Stomach smooth muscle (tissue), 2 donors: Measurements from ENCODE around the gene PDE4B.

Experiments
- H3K27ac ChIP-seq: one replicate; pipeline ENCODE4 v1.7.0; 2013; ENCODE audit warnings: mild to moderate bottlenecking, low read length, inconsistent platforms
- H3K27me3 ChIP-seq, 2 donors: one replicate each; pipeline ENCODE4 v1.7.0; 2013; ENCODE audit warnings: low read length in 2 of 2; ENCODE audit not compliant: insufficient read depth in 2 of 2, control insufficient read depth in 1 of 2
- H3K36me3 ChIP-seq, 2 donors: one replicate each; pipeline ENCODE4 v1.7.0; 2013; ENCODE audit warnings: low read length in 2 of 2; ENCODE audit not compliant: control insufficient read depth in 2 of 2, insufficient read depth in 2 of 2
- H3K4me1 ChIP-seq: one replicate; pipeline ENCODE4 v1.7.0; 2013; ENCODE audit warnings: low read length; ENCODE audit not compliant: control insufficient read depth, insufficient read depth
- H3K4me3 ChIP-seq, 2 donors: one replicate each; pipeline ENCODE4 v1.7.0; 2013; ENCODE audit warnings: low read length in 2 of 2
- H3K9ac ChIP-seq, 2 donors: one replicate each; pipeline ENCODE4 v1.7.0; 2013; ENCODE audit warnings: low read length in 2 of 2, mild to moderate bottlenecking in 1 of 2
- H3K9me3 ChIP-seq, 2 donors: one replicate each; pipeline ENCODE4 v1.7.0; 2013; ENCODE audit warnings: low read length in 2 of 2; ENCODE audit not compliant: control insufficient read depth in 2 of 2
- donor health status: healthy.
- donor health status: Pancreatic carcinoma.

Gene PDE4B

DNA sequence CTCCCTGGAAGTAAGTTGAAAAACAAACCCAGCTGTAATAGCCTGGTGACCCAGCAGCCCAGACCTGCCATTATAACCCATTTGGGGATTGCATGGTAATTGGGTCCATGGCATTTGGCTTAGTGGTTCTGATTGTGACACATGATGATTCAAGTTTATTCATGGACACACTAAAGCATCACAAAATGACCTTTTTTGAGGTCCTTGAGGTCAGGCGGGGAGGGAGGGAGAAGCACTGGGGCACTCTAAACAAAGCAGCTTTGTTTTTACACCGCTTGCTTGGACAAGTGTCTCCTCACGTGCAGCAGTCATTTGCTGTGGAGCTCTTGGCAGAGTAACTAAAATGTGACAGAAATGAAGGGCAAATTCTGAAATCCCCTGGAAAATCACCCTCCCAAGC, 500.2 kb downstream of the PDE4B start:
- no peak overlapping the region for H3K27ac ChIP-seq
- H3K9me3 ChIP-seq: no peaks in the 10 kb centered on the region
- H3K9ac ChIP-seq: no peak overlapping the region
- H3K4me3 ChIP-seq: no peak overlapping the region
- no peaks in the 10 kb centered on the region for H3K27me3 ChIP-seq
- no peaks in the 10 kb centered on the region for H3K36me3 ChIP-seq
- no peaks in the 10 kb centered on the region for H3K4me1 ChIP-seq

DNA sequence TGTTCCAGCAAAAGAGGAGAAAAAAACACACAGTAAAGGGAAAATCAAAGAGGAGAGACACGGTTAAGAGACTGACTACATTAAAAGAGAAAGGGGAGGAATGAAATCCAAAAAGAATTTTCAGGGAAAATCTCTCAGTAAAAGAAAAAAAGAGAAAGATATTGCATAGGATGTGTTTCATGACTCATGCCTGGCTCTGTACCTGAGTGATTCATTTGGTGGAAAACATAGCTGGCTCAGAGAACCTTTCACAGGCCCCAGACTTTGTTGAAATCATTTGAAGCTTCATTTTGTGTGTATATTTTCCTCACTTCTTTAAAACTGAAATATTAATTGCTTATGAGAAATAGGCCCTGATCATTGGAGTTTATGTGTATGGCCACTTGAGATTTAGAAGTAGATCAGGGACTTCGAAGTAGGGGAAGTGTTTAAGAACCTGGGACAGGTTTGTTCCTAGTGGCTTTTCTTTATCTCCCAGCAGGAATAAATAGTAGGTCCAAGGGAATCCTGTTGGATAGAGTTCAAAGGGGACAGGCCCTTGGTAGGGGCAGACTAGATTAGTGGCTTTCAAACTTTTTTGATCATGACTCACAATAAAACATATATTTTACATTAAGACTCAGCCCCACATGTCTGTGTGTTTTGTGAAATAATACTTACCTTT, 502.1 kb downstream of the PDE4B start:
- Histone ChIP-seq H3K36me3 (no peaks in the 10 kb centered on the region), H3K9ac (no peak overlapping the region), H3K27me3 (no peaks in the 10 kb centered on the region), H3K4me1 (no peaks in the 10 kb centered on the region), H3K4me3 (no peak overlapping the region), H3K9me3 (no peaks in the 10 kb centered on the region), H3K27ac (no peak overlapping the region)

DNA sequence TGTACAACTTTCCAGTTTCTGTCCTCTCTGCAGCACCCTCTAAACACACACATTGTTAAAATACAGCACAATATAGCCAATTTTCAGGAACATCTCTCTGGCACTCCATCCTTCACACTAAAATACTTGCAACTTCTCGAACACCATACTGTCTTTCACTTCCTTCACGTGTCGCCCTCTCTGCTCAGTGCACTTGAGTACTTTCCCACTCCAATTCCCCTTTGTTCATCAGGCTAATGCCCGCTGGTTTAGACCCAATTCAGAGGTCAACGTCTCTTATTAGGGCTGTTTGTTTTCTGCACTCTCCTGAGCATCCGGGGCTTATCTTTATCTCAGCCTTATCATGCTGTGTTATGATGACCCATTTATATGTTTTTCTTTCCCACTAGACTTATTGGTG, 503.1 kb downstream of the PDE4B start:
- H3K9ac ChIP-seq: no peak overlapping the region
- no peaks in the 10 kb centered on the region for H3K9me3 ChIP-seq
- H3K4me3 ChIP-seq: no peak overlapping the region
- H3K4me1 ChIP-seq: no peaks in the 10 kb centered on the region
- no peaks in the 10 kb centered on the region for H3K27me3 ChIP-seq
- H3K27ac ChIP-seq: no peak overlapping the region
- H3K36me3 ChIP-seq: no peaks in the 10 kb centered on the region

DNA sequence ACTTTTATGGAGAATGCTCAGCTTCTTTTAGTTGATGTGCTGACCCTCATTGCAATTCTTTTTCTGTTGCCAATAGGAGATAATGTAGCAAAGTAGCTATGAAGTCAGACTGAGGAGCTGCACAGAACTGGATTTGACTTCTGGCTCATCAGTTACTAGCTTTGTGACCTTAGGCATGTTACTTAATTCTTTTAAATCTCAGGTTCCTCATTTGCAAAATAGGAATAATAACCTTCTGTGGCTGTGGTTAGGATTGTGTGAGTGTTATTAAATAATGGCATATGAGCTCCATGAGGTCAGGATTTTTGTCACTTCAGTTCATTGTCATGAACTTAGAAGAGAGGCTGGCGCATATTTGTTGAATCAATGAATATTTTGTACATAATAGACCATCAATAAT, 503.7 kb downstream of the PDE4B start:
- Histone ChIP-seq H3K36me3 (no peaks in the 10 kb centered on the region), H3K27ac (no peak overlapping the region), H3K9me3 (no peaks in the 10 kb centered on the region), H3K4me1 (no peaks in the 10 kb centered on the region), H3K27me3 (no peaks in the 10 kb centered on the region), H3K9ac (no peak overlapping the region), H3K4me3 (no peak overlapping the region)

DNA sequence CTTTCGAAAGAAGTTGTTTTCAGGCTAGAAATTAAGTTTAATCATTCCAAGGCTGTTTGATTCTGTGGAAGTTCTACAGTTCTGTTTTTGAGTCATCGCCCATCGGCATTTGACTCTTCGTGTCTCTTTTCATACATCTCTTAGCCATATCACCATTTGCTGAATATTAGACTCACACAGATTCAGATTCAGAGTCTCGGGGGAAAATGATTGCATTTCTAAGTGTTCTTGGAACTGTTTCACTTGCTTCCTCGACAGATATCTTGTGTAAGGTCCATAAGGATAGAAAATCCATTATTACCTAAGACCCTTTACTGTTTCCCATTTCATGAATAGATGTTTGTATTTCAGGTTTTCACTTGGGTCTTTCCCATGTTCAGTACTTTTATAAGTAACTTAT, 504.3 kb downstream of the PDE4B start:
- H3K4me1 ChIP-seq: no peaks in the 10 kb centered on the region
- H3K9me3 ChIP-seq: no peaks in the 10 kb centered on the region
- no peaks in the 10 kb centered on the region for H3K36me3 ChIP-seq
- H3K4me3 ChIP-seq: no peak overlapping the region
- no peak overlapping the region for H3K27ac ChIP-seq
- H3K9ac ChIP-seq: no peak overlapping the region
- no peaks in the 10 kb centered on the region for H3K27me3 ChIP-seq

DNA sequence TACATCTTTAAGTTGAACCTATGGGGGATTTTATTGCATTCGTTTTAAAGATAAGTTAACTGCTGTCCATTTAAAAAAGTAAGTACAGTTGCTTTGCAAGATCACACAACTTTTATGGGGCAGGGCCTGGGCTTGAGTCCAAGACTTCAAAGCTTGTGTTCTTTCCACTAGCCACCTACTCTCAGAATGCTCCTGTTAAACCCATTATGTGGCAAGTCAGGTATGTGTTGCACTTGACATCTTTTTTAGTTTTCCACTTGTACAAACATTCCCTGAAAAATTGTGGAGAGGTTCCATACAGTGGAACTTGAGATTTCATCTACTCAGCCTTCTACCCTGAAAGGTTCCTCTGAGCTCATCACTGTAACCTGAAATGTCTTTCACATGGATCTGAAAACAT, 505.8 kb downstream of the PDE4B start:
- no peaks in the 10 kb centered on the region for H3K4me1 ChIP-seq
- no peaks in the 10 kb centered on the region for H3K27me3 ChIP-seq

DNA sequence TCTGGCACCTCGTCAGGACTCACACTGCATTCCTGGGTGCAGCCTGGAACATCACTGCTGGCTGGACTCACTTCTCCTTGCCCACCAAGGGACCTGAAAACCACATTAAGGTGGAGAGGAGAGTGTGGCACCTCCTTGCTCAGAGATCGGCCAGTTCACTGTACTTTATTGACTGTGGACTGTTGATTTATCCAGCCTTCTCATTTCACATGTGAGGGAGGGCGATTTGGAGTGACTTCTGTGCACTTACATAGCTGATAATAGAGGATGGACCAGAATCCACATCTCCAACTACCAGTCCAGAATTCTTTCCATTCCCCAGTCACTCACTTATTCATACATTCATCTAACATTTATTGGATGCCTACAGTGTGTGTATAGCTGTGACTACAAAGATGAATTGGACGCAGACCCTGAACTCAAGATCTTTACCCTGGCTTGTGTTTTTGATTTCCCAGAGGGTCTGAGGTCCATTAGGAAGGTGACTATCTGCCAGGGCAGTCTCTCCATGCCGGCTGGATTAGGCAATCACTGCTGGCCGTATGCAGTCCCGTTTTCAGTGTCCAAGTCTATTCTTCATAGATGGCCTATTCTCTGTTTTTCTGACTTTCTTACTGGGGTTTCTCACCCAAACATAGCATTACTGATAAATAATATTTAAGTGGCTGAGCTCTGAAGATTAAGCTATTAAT, 507.7 kb downstream of the PDE4B start:
- H3K36me3 ChIP-seq: no peaks in the 10 kb centered on the region
- no peaks in the 10 kb centered on the region for H3K4me1 ChIP-seq
- H3K27ac ChIP-seq: no peak overlapping the region
- no peak overlapping the region for H3K4me3 ChIP-seq
- no peaks in the 10 kb centered on the region for H3K27me3 ChIP-seq
- no peaks in the 10 kb centered on the region for H3K9me3 ChIP-seq
- H3K9ac ChIP-seq: no peak overlapping the region

More for the DNA sequence above, 505.8 kb downstream of the PDE4B start:
- Histone ChIP-seq H3K27ac (no peak overlapping the region), H3K9me3 (no peaks in the 10 kb centered on the region), H3K4me3 (no peak overlapping the region), H3K36me3 (no peaks in the 10 kb centered on the region), H3K9ac (no peak overlapping the region)

DNA sequence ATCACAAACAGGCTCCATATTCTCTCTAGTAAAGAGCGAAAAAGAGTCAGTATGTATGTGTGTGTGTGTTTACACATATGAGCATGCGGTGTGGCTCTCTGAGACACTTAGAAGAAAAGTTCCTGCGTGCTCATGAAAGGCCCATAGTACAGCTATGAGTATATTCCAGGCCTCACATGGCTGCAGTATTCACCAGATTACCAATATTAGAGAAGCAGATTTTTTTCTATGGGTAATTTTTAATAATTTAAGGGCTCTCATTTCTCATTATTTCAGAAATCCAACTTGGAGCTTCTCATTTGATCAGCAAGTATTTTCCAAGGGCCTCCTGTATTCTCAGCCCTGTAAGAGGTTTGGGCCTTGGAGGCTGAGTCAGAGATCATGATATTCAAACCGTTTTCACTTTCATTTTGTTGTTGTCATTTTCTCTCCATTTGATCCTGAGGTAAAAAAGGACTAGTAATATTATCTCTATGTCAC, 508.3 kb downstream of the PDE4B start:
- Histone ChIP-seq H3K4me3 (peak overlapping the region in 1 of 2 donors; percentile 23), H3K27ac (no peak overlapping the region), H3K9me3 (no peaks in the 10 kb centered on the region), H3K4me1 (no peaks in the 10 kb centered on the region), H3K36me3 (no peaks in the 10 kb centered on the region), H3K27me3 (no peaks in the 10 kb centered on the region), H3K9ac (peak overlapping the region in 1 of 2 donors; percentile 4)

DNA sequence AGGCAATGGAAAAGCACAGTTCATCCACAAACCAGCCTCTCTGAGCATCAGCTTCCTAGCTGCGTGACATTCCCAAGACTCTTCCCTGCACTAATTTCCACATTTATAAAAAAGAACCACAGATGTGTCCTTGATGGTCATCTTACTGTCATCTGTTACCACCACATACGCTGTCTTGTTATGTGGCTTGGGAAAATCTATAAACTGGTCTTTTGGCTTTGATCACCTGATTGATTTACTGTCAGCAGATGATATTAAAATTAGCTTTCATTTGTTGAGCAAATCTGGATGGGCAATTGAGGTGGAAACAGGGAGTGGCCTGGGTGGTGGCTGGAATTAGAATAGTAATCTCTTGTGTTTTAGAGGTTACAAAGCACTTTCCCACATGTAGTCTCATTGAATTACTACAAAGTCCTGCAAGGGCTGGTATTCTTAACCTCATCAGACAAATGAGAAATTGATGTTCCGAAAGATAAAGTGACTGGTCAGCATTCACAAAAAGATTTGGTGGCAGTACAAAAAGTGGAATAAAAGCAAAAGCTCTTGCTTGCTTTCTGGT, 509.6 kb downstream of the PDE4B start:
- no peak overlapping the region for H3K9ac ChIP-seq
- no peaks in the 10 kb centered on the region for H3K36me3 ChIP-seq
- H3K9me3 ChIP-seq: no peaks in the 10 kb centered on the region
- H3K4me1 ChIP-seq: no peaks in the 10 kb centered on the region
- no peaks in the 10 kb centered on the region for H3K27me3 ChIP-seq
- no peak overlapping the region for H3K27ac ChIP-seq
- no peak overlapping the region for H3K4me3 ChIP-seq

DNA sequence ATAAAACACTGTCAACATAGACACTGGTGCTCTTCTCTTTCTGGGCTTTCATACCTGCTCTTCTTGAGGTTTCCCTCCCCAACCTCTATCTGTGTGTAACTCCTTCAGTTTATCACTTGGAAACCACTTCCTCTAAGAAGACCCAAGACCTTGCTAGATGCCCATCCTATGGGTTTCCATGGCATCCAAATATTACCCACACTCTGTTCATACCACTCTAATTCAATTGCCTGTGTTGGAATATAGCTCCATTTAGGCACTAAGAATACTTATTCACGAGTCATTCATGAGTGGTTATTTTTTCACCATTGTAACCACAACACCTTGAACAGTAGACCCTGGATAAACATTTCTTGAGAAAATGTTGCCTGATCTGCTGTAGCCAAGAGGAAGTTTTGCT, 510.1 kb downstream of the PDE4B start:
- H3K27ac ChIP-seq: no peak overlapping the region
- no peaks in the 10 kb centered on the region for H3K9me3 ChIP-seq
- H3K36me3 ChIP-seq: no peaks in the 10 kb centered on the region
- no peak overlapping the region for H3K4me3 ChIP-seq
- H3K4me1 ChIP-seq: no peaks in the 10 kb centered on the region
- no peaks in the 10 kb centered on the region for H3K27me3 ChIP-seq
- no peak overlapping the region for H3K9ac ChIP-seq

DNA sequence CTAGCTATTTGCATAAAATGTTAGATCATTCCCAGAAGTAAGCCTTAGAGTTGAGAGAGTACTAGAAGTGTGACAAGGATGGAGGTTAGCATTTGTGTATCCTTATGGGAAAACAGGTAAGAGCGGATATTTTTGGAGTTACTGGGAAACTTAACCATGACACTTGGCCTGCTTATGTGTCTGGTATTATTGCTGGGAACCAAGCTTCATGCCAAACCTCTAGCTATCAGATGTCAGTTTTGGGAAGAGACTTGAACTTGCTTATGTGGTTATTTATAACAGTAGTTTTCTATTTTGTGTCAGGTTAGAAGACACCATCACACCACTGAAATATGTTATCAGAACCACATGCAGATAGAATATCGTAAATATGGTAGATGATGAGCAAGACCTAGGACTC, 511.0 kb downstream of the PDE4B start:
- no peak overlapping the region for H3K9ac ChIP-seq
- no peak overlapping the region for H3K27ac ChIP-seq
- H3K4me1 ChIP-seq: no peaks in the 10 kb centered on the region
- no peaks in the 10 kb centered on the region for H3K9me3 ChIP-seq
- no peaks in the 10 kb centered on the region for H3K36me3 ChIP-seq
- H3K27me3 ChIP-seq: no peaks in the 10 kb centered on the region
- no peak overlapping the region for H3K4me3 ChIP-seq
